Right lobe of liver (tissue), 4 donors: ENCODE data around the gene KRT85.

Experiments used
- CTCF ChIP-seq, 4 donors: fragments of 200-600 bp in 3 of 4; fragments of 450-650 bp in 1 of 4; IDR thresholded peaks; one replicate each; pipeline versions ENCODE4 v1.5.1 to v1.8.0; 2016 to 2022; ENCODE audit warnings: antibody characterized with exemption in 4 of 4, mild to moderate bottlenecking in 2 of 4
- POLR2A ChIP-seq: fragments of 450-650 bp; IDR thresholded peaks from one replicate; pipeline ENCODE4 v1.6.1; 2017; ENCODE audit warnings: antibody characterized with exemption, mild to moderate bottlenecking
- donor health status: DM: no; HTN: no; CAD: no.
- donor health status: DM: no; HTN: no; CAD: no.
- donor health status: DM: no; HTN: yes; CAD: no.

DNA sequence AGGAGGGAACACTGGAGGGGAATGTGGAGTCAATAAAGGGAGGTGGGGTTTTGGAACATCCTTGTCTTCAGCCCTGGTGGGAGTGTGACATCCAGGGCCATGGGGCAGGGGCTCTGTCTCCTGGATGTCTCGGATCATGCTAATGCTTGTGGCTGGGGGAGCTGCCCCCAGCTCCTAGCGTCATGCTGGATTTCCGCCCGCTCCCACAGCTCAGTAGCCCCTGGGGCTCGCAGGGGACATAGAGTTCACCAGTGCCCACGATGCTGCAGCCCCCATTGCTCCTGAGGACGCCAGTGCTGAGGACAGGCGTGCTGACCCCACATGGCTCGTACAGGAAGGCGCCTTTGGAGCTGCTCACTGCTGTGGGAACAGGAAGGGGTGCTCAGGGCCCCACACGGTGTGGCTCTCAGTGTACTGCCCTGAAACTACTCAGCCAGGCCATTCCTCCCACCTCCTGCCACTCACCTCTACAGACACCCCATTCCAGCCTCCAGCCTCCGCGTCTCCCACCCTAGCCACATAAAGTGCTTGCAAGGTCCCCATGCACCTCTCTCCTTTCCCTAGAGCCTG is 27.6 kb upstream of the KRT85 start:
- TF ChIP-seq CTCF (IDR thresholded peaks at IDR 0.05) = no peak
- TF ChIP-seq POLR2A = no peak
